ENCODE results near the gene PTPRK. TPM values are rescaled to one million over a fixed set of nuclear protein-coding genes. Genes with fewer than 3 reads are reported as not detected.

The PTPRK gene
- polyA plus RNA-seq, 1 experiment = 37.8 TPM

- Histone ChIP-seq H3K9me3 (ENCODE audit: control insufficient read depth, insufficient read depth, low read length) (no peaks in the 10 kb centered on the region), H3K27me3 (ENCODE audit: control insufficient read depth, insufficient read depth, low read length) (no peaks in the 10 kb centered on the region), H3K27ac (ENCODE audit: low read depth, low read length) (no peak overlapping the region), H3K4me3 (ENCODE audit: low read depth, low read length) (no peak overlapping the region)
- ChIA-PET POLR2A (no interaction called here), CTCF (no interaction called here)
- TF ChIP-seq, protein P1, sequence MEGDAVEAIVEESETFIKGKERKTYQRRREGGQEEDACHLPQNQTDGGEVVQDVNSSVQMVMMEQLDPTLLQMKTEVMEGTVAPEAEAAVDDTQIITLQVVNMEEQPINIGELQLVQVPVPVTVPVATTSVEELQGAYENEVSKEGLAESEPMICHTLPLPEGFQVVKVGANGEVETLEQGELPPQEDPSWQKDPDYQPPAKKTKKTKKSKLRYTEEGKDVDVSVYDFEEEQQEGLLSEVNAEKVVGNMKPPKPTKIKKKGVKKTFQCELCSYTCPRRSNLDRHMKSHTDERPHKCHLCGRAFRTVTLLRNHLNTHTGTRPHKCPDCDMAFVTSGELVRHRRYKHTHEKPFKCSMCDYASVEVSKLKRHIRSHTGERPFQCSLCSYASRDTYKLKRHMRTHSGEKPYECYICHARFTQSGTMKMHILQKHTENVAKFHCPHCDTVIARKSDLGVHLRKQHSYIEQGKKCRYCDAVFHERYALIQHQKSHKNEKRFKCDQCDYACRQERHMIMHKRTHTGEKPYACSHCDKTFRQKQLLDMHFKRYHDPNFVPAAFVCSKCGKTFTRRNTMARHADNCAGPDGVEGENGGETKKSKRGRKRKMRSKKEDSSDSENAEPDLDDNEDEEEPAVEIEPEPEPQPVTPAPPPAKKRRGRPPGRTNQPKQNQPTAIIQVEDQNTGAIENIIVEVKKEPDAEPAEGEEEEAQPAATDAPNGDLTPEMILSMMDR (IDR thresholded peaks at IDR 0.05; ENCODE audit: low read depth, low read length) = no peak
- DNase-seq (ENCODE audit: low read depth, low spot score) = no peak
Measured at GRCh38 chr6:128124713-128125112, 395.7 kb downstream of the PTPRK start.

DNA sequence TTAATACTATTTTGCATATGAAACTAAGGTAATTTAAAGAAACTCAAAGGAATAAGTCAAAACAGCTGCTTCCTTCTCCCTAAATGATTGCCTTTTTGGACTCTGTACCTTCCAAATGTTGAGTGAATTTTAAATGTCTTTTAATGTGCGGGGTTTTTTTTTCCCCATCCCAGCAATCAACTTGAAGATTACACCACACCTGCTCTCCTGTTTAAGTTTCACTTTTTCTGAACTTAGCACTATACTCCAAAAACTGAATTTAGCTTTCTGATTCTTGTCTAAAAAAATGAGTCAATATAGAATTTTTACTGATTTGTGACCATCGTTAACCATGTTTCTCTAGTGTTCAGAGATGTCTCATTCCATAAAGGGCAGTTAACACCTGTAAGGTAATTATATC lies 398.8 kb downstream of the PTPRK start:
- no peak for DNase-seq (ENCODE audit: low read depth, low spot score)
- CTCF ChIA-PET = no interaction called here
- Histone ChIP-seq H3K27ac (ENCODE audit: low read depth, low read length) (no peak overlapping the region), H3K4me3 (ENCODE audit: low read depth, low read length) (no peak overlapping the region), H3K27me3 (ENCODE audit: control insufficient read depth, insufficient read depth, low read length) (no peaks in the 10 kb centered on the region), H3K9me3 (ENCODE audit: control insufficient read depth, insufficient read depth, low read length) (no peaks in the 10 kb centered on the region)
- TF ChIP-seq, protein P1 (IDR thresholded peaks at IDR 0.05; ENCODE audit: low read depth, low read length) = no peak
- POLR2A ChIA-PET = no interaction called here

DNA sequence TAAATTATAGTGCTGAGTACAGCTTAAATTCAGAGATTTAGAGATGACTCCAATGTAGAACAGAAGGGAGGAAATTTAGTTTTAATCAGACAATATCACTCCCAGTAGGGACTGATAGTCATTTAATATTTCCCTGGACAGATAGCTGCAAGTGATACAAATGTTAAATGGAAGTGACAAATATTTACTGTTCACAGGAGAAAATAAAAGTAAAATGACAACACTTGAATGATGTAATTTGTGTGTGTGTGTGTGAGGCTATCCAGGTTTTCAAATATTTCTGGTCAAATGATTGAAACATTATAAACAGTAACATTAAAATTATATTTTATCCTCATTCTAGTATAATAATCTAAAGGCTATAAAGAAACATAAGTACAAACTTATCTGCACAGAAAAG lies 399.2 kb downstream of the PTPRK start:
- POLR2A ChIA-PET = no interaction called here
- H3K27ac ChIP-seq (ENCODE audit: low read depth, low read length) = no peak overlapping the region
- H3K27me3 ChIP-seq (ENCODE audit: control insufficient read depth, insufficient read depth, low read length) = no peaks in the 10 kb centered on the region
- CTCF ChIA-PET = no interaction called here
- H3K9me3 ChIP-seq (ENCODE audit: control insufficient read depth, insufficient read depth, low read length) = no peaks in the 10 kb centered on the region
- TF ChIP-seq, protein P1 (IDR thresholded peaks at IDR 0.05; ENCODE audit: low read depth, low read length) = no peak
- H3K4me3 ChIP-seq (ENCODE audit: low read depth, low read length) = no peak overlapping the region
- no peak for DNase-seq (ENCODE audit: low read depth, low spot score)

GRCh38 chr6:128118401-128118800 lies 402.0 kb downstream of the PTPRK start:
- H3K27ac ChIP-seq (ENCODE audit: low read depth, low read length) = no peak overlapping the region
- H3K4me3 ChIP-seq (ENCODE audit: low read depth, low read length) = no peak overlapping the region
- ChIA-PET CTCF (no interaction called here), POLR2A (no interaction called here)
- TF ChIP-seq, protein P1 (IDR thresholded peaks at IDR 0.05; ENCODE audit: low read depth, low read length) = no peak
- no peak for DNase-seq (ENCODE audit: low read depth, low spot score)
- H3K9me3 ChIP-seq (ENCODE audit: control insufficient read depth, insufficient read depth, low read length) = no peaks in the 10 kb centered on the region
- no peaks in the 10 kb centered on the region for H3K27me3 ChIP-seq (ENCODE audit: control insufficient read depth, insufficient read depth, low read length)

DNA sequence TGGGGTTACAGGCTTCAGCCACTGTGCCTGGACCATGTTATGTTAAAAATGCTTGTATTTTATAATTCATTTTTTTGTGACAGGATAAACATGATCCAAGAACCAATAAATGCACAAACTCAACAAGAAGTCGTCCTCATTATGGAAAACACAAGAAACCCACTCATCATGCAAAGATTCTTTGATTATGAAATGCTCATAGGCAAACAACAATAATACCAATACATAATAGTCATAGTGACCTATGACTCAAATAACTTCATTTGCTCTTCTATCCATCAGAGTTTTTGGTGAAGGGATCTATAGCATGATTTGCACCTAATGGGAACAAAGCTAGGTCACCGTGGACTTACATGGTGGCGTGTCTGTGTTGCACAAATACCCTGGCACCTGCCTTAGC lies 402.5 kb downstream of the PTPRK start:
- no peak overlapping the region for H3K4me3 ChIP-seq (ENCODE audit: low read depth, low read length)
- POLR2A ChIA-PET = no interaction called here
- TF ChIP-seq, protein P1 (IDR thresholded peaks at IDR 0.05; ENCODE audit: low read depth, low read length) = no peak
- CTCF ChIA-PET = no interaction called here
- no peaks in the 10 kb centered on the region for H3K27me3 ChIP-seq (ENCODE audit: control insufficient read depth, insufficient read depth, low read length)
- H3K27ac ChIP-seq (ENCODE audit: low read depth, low read length) = no peak overlapping the region
- DNase-seq (ENCODE audit: low read depth, low spot score) = no peak
- H3K9me3 ChIP-seq (ENCODE audit: control insufficient read depth, insufficient read depth, low read length) = no peaks in the 10 kb centered on the region
